Measurements from ENCODE around the gene BICDL2. TPM values are rescaled to one million over a fixed set of nuclear protein-coding genes. Genes with fewer than 3 reads are reported as not detected.
A peak's percentile ranks its signal among the peaks of the same experiment; 100 is the strongest.
"Not testable (repeated sequence)": the region's sequence is repeated elsewhere in the genome, so short reads cannot be mapped to it uniquely, and the experiment has no call there.

The BICDL2 gene
- total RNA-seq, 1 donor = not detected

GRCh38 chr16:3065069-3065741 lies 28.5 kb upstream of the BICDL2 start, which contains the start of gene IL32:
IL32 (plus strand) TSS chr16:3065640; CDS start chr16:3065812, 172 bp downstream.
- peak in 1 of 3 donors; percentile 53 for DNase-seq (ENCODE audit: low read depth in 2 of 3, low spot score in 2 of 3)

GRCh38 chr16:3063625-3064386 lies 27.1 kb upstream of the BICDL2 start:
- DNase-seq (ENCODE audit: low read depth in 2 of 3, low spot score in 2 of 3) = no peak

- no peak for DNase-seq (ENCODE audit: low read depth in 2 of 3, low spot score in 2 of 3)
Measured at GRCh38 chr16:3062553-3062952, 25.8 kb upstream of the BICDL2 start.

- DNase-seq (ENCODE audit: low read depth in 2 of 3, low spot score in 2 of 3) = no peak
Measured at GRCh38 chr16:3060339-3061127, 23.8 kb upstream of the BICDL2 start.

- no peak for DNase-seq (ENCODE audit: low read depth in 2 of 3, low spot score in 2 of 3)
Measured at GRCh38 chr16:3059723-3060242, 23.0 kb upstream of the BICDL2 start.

- DNase-seq (ENCODE audit: low read depth in 2 of 3, low spot score in 2 of 3) = peak; percentile 82 to 86 (median 85)
Measured at GRCh38 chr16:3059041-3059722, 22.4 kb upstream of the BICDL2 start.

- peak in 2 of 3 donors; percentile 52 to 63 for DNase-seq (ENCODE audit: low read depth in 2 of 3, low spot score in 2 of 3)
Measured at GRCh38 chr16:3058139-3059030, 21.6 kb upstream of the BICDL2 start.

- no peak for DNase-seq (ENCODE audit: low read depth in 2 of 3, low spot score in 2 of 3)
Measured at GRCh38 chr16:3057181-3058138, 20.7 kb upstream of the BICDL2 start.

GRCh38 chr16:3056336-3057180 lies 19.8 kb upstream of the BICDL2 start:
- no peak for DNase-seq (ENCODE audit: low read depth in 2 of 3, low spot score in 2 of 3)

- not testable (repeated sequence) for DNase-seq (ENCODE audit: low read depth in 2 of 3, low spot score in 2 of 3)
Measured at GRCh38 chr16:3055734-3056115, 19.0 kb upstream of the BICDL2 start.

GRCh38 chr16:3054965-3055733 lies 18.4 kb upstream of the BICDL2 start:
- DNase-seq (ENCODE audit: low read depth in 2 of 3, low spot score in 2 of 3) = peak in 2 of 3 donors; percentile 47 to 69

- DNase-seq (ENCODE audit: low read depth in 2 of 3, low spot score in 2 of 3) = not testable (repeated sequence)
Measured at GRCh38 chr16:3053330-3053710, 16.6 kb upstream of the BICDL2 start.

- DNase-seq (ENCODE audit: low read depth in 2 of 3, low spot score in 2 of 3) = not testable (repeated sequence)
Measured at GRCh38 chr16:3052571-3053329, 16.0 kb upstream of the BICDL2 start.

GRCh38 chr16:3051494-3051893 lies 14.8 kb upstream of the BICDL2 start:
- DNase-seq (ENCODE audit: low read depth in 2 of 3, low spot score in 2 of 3) = no peak

GRCh38 chr16:3051009-3051408 lies 14.3 kb upstream of the BICDL2 start:
- no peak for DNase-seq (ENCODE audit: low read depth in 2 of 3, low spot score in 2 of 3)

- no peak for DNase-seq (ENCODE audit: low read depth in 2 of 3, low spot score in 2 of 3)
Measured at GRCh38 chr16:3050487-3050886, 13.7 kb upstream of the BICDL2 start.

Measured in hematopoietic multipotent progenitor cell (in vitro differentiated cells).